ENCODE results near the gene SLC2A5. TPM values are rescaled to one million over a fixed set of nuclear protein-coding genes. Genes with fewer than 3 reads are reported as not detected.

SLC2A5 gene
- total RNA-seq, 1 donor from 2014 or later = 0.79 TPM

GRCh38 chr1:9078752-9079500 lies 9.5 kb upstream of the SLC2A5 start:
- H3K27me3 Mint-ChIP-seq (ENCODE audit: low read depth, unreplicated experiment) = peaks cover 17% of the 10 kb centered on the region
- peak overlapping the region; percentile 26 for H3K4me2 ChIP-seq (ENCODE audit: low read length)
- H2AFZ ChIP-seq (ENCODE audit: low read depth, low read length) = no peak overlapping the region
- H3K9me3 ChIP-seq (ENCODE audit: insufficient read depth, low read depth, low read length) = no peaks in the 10 kb centered on the region
- peaks cover 23% of the 10 kb centered on the region for H3K4me1 ChIP-seq (ENCODE audit: insufficient read depth, low read length)
- peaks cover 16% of the 10 kb centered on the region for H3K27me3 ChIP-seq (ENCODE audit: insufficient read depth, low read length)
- no peaks in the 10 kb centered on the region for H3K9me3 Mint-ChIP-seq (ENCODE audit: unreplicated experiment)
- no peak overlapping the region for H3K9ac ChIP-seq (ENCODE audit: low read length)
- no peak overlapping the region for H3K27ac ChIP-seq (ENCODE audit: low read depth, low read length)
- no peak overlapping the region for H3K4me3 Mint-ChIP-seq (ENCODE audit: unreplicated experiment)
- no peak overlapping the region for H3K4me3 ChIP-seq (ENCODE audit: insufficient read depth, low read depth, low read length)
- no peak for FAIRE-seq
- H3K36me3 ChIP-seq (ENCODE audit: insufficient read depth, low read length) = no peaks in the 10 kb centered on the region
- no peaks in the 10 kb centered on the region for H4K20me1 ChIP-seq (ENCODE audit: insufficient read depth, low read length)
- DNase-seq (ENCODE audit: low read depth) = peak; percentile 50
- H3K27ac Mint-ChIP-seq (ENCODE audit: unreplicated experiment) = no peak overlapping the region
- TF ChIP-seq, protein P1, sequence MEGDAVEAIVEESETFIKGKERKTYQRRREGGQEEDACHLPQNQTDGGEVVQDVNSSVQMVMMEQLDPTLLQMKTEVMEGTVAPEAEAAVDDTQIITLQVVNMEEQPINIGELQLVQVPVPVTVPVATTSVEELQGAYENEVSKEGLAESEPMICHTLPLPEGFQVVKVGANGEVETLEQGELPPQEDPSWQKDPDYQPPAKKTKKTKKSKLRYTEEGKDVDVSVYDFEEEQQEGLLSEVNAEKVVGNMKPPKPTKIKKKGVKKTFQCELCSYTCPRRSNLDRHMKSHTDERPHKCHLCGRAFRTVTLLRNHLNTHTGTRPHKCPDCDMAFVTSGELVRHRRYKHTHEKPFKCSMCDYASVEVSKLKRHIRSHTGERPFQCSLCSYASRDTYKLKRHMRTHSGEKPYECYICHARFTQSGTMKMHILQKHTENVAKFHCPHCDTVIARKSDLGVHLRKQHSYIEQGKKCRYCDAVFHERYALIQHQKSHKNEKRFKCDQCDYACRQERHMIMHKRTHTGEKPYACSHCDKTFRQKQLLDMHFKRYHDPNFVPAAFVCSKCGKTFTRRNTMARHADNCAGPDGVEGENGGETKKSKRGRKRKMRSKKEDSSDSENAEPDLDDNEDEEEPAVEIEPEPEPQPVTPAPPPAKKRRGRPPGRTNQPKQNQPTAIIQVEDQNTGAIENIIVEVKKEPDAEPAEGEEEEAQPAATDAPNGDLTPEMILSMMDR (IDR thresholded peaks at IDR 0.05; ENCODE audit: insufficient read depth, low read depth, low read length) = no peak
- TF ChIP-seq EZH2 (IDR thresholded peaks at IDR 0.05; ENCODE audit: insufficient read depth, low read length) = no peak
- H3K4me1 Mint-ChIP-seq (ENCODE audit: low read depth, unreplicated experiment) = peaks cover 6% of the 10 kb centered on the region
- no peaks in the 10 kb centered on the region for H3K79me2 ChIP-seq (ENCODE audit: insufficient read depth, low read length)
- no peaks in the 10 kb centered on the region for H3K36me3 Mint-ChIP-seq (ENCODE audit: low read depth, unreplicated experiment)

DNA sequence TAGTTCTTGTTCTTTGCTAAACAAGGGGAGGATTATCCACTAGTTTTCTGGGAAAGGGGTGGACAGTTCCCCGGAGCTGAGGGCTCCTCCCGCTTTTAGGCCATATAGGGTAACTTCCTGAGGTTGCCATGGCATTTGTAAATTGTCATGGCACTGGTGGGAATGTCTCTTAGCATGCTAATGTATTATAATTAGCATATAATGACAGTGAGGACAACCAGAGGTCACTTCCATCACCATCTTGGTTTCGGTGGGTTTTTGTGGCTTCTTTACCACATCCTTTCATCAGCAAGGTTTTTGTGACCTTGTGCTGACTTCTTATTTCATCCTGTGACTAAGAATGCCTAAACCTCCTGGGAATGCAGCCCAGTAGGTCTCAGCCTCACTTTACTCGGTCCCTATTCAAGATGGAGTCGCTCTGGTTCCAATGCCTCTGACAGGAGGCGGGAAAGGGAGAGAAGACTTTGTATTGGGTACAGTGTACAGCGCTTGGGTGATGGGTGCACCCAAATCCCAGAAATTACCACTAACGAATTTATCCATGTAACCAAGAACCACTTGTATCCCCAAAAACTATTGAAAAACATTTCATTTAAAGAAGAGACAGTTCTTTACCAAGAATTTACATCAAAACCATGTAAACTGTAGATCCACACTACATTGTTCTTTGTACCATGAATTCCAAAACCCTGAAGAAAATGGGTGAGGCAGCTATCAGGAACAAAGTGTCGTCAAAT lies 8.7 kb upstream of the SLC2A5 start:
- H3K27me3 Mint-ChIP-seq (ENCODE audit: low read depth, unreplicated experiment) = peaks cover 21% of the 10 kb centered on the region
- Histone ChIP-seq H4K20me1 (ENCODE audit: insufficient read depth, low read length) (no peaks in the 10 kb centered on the region), H3K79me2 (ENCODE audit: insufficient read depth, low read length) (no peaks in the 10 kb centered on the region), H3K36me3 (ENCODE audit: insufficient read depth, low read length) (no peaks in the 10 kb centered on the region), H2AFZ (ENCODE audit: low read depth, low read length) (no peak overlapping the region), H3K27me3 (ENCODE audit: insufficient read depth, low read length) (peaks cover 19% of the 10 kb centered on the region), H3K27ac (ENCODE audit: low read depth, low read length) (no peak overlapping the region), H3K4me3 (ENCODE audit: insufficient read depth, low read depth, low read length) (no peak overlapping the region), H3K4me1 (ENCODE audit: insufficient read depth, low read length) (peaks cover 23% of the 10 kb centered on the region), H3K9me3 (ENCODE audit: insufficient read depth, low read depth, low read length) (no peaks in the 10 kb centered on the region), H3K9ac (ENCODE audit: low read length) (no peak overlapping the region), H3K4me2 (ENCODE audit: low read length) (peak overlapping the region; percentile 26)
- H3K9me3 Mint-ChIP-seq (ENCODE audit: unreplicated experiment) = no peaks in the 10 kb centered on the region
- no peak for FAIRE-seq
- no peak overlapping the region for H3K4me3 Mint-ChIP-seq (ENCODE audit: unreplicated experiment)
- peak; percentile 94 for DNase-seq (ENCODE audit: low read depth)
- no peaks in the 10 kb centered on the region for H3K36me3 Mint-ChIP-seq (ENCODE audit: low read depth, unreplicated experiment)
- H3K27ac Mint-ChIP-seq (ENCODE audit: unreplicated experiment) = no peak overlapping the region
- peaks cover 6% of the 10 kb centered on the region for H3K4me1 Mint-ChIP-seq (ENCODE audit: low read depth, unreplicated experiment)
- TF ChIP-seq EZH2 (IDR thresholded peaks at IDR 0.05; ENCODE audit: insufficient read depth, low read length) = no peak
- TF ChIP-seq, protein P1 (IDR thresholded peaks at IDR 0.05; ENCODE audit: insufficient read depth, low read depth, low read length) = no peak
